Globus pallidus (tissue), 1 donor: ENCODE measurements around the gene DNAJB6.

ENCODE experiments used
- DNase-seq: peaks from one replicate; pipeline ENCODE4 v3.0.0-alpha.2; 2015; ENCODE audit warnings: low spot score

Gene DNAJB6

DNA sequence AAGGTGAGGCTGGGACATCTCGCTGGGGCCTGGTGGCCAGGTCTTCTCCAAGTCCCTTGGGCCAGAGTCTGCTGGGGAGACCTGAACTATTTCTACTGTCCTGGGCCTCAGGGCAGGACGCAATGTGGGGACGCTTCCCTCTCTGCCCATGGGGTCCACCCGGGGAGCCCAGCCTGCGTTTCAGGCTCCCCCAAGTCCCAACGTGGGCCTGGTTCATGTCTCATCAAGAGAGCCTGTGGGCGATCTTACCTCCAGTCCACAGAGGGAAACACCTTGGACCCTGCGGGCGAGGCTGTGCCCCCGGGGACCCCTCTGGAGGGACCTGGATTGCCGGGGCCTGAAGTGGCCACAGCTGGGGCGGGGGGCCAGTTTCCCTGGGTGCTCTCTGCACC is 91.7 kb downstream of the DNAJB6 start:
- no peak for DNase-seq

DNA sequence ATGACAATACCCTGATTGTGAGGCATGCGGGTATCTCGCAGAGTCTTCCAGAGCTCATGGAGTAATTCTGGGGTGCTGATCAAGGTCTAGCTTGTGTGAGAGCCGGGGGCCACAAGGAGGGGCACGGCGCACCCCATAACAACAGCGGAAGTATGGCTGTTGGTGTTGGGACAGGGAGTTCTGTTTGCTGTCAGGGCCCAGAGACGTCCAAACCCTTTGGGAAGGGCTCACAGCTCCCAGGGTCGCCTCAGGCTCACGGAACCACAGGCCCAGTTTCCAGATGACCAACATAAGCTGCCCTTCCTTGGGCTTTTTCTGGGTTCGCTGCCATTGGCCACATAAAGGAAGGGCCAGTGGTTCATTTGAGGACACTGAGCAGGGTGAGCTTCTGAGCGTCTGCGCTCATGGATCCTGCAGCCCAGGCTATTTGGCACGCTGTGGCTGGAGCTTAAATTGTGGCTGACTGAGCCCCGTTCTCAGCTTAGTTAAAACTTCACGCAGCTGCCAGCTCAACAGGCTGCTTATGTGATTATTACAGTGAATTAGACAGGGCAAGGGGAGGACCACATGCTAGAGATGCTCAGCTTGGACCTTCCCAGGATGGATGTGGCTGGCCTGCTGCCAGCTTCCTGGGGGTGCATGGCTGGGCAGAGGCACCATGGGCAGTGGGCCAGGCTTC is 92.3 kb downstream of the DNAJB6 start:
- no peak for DNase-seq

DNA sequence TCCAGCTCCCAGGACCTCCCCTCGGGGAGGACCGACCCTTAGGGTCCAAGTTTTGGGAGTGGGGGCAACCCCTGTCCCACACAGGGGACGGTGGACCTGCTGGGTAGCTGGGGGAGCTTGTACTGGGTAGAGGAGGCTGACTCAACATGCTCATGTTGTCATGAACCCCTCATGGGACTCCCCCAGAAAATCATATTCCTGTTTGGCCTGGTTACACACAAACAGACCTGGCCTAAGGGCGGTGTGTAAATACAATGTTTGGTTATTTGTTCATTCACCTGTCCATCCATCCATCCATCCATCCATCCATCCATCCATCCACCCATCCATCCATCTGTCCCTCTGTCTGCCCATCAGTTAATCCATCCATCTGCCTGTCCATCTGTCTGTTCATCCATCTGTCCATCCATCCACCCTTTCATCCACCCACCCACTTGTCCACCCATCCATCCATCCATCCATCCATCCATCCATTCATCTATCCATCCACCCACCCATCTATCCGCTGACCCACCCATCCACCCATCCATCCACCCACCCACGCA is 92.9 kb downstream of the DNAJB6 start:
- no peak for DNase-seq

DNA sequence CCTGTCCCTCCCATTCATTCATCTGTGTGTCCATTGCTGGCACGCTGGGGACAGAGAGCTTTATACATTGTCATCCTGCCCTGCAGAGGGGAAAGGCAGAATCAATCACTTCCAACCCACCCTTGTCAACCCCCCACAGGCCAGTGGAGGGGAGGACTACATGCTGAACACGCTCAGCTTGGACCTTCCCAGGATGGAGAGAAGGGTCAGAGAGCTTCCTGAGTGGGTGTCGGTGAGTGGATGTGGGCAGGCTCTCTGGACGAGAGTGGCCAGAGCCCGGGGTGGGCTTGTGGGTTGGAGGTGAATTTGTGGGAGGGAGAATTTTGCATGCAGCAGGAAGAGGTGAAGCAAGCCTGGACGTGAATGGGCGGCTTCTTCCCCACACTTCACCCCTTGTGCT is 93.9 kb downstream of the DNAJB6 start:
- DNase-seq = no peak

DNA sequence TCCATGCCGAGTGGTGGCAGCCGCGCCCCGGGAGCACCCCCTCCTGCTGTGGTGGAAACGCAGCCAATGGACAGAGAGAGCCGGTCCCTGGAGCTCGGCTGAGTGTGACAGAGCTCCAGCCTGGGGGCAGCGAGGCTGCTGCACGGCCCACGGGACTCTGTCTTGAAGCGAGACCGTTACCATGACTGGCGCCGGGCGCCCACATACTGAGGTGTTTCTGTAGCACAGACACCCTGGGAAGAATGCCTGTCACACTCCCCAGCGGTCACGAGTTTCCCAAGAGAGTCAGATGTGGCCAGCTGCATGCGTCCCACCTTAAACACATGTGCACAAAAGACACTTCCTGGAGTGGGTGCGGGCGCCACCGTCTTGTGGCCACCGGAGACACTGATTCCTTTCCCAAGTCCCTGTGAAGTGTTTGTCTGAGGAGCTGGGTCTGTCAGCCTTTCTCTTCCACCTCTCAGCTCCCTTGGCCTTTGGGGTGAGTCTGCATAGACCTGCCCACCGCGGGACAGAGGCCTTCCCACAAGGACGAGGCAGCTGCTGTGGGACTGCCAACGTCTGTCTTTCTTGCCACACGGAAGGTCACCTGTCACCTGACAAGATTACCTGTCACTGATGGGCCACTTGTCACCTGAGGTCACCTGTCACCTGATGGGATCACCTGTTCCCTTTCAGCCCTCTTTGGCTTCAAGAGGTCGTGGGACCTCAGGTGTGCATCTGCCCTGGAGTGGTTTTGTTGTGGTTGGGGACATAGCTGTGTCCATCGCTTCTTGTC is 94.6 kb downstream of the DNAJB6 start:
- DNase-seq = no peak

DNA sequence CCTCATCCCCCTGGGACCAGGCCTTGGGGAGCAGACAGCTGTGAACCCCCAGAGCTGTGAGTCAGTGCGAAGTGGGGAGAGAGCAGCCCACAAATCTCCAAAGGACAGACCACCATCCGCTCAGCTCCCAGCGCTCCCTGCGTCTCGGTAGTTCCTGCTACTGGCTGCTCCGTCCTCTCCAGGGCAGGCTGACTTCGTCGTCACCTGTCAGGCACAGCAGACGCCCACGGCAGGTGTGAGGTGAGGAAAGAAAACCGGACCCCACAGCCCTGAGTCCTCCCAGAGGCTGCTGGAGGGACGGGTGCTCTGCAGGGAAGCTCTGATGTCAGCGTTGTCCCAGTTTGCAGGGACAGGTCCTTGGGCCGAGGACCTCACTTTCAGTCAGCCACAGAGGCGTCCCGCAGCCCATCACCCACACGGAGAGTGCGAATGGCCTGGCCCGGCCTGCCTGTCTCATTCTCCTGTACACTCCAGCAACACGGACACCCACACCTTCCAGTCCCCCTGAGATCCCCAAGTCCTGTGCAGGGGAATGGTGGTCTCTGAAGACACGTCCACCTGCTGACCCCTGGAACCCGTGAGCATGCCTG is 95.2 kb downstream of the DNAJB6 start:
- DNase-seq = no peak

DNA sequence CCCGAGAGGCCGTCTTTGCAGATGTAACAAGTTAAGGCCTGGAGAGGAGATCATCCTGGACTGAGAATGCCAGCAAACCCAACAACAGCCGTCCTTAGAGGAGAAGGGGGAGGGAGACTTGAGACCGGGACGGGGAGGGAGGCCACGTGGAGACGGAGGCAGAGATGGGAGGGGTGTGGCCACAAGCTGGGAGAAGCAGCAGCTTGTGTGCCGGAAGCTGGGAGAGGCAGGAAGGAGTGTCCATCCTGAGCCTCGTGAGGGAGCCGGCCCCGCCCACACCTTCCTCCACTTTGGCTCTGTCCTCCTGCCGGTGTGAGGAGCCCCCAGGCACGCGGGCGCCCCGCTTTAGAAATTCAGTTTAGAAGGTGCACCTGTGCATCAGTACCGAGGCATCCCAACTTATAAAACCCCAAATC is 95.7 kb downstream of the DNAJB6 start:
- DNase-seq = no peak

DNA sequence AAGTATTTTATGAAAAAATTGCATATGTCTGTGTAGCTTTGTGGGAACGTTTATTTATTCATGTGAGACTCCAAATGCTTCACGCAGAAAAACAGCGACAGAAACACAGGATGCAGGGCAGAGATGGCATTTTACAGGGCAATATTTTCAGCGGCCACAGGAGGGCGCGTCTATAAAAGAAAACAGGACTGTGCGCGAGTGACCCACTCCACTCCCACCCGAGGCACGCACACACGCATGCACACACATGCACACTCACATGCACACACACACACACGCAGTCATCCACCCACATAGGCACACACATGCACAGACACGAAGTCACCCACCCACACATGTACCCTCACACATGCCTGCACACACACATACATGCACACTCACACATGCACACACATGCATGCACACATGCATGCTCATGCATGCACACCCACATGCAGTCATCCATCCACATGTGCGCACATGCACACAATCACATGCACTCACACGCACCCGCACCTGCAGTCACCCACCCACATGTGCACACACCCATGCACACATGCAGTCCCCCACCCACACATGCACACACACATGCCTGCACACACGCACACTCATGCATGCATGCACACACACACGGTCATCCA is 96.3 kb downstream of the DNAJB6 start:
- DNase-seq = peak; percentile 17

DNA sequence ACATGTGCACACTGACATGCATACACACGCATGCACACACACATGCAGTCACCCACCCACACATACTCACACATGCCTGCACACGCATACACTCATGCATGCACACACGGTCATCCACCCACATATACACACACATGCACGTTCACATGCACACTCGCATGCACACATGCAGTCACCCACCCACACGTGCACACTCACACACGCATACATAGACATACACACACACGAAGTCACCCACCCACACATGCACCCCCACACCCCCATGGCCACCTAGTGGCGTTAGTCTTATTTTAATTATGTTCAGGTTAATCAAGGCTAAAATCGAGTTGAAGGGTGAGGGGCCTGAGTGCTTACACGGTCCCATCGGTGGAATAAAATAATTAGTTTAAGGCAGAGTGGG is 96.8 kb downstream of the DNAJB6 start:
- no peak for DNase-seq

DNA sequence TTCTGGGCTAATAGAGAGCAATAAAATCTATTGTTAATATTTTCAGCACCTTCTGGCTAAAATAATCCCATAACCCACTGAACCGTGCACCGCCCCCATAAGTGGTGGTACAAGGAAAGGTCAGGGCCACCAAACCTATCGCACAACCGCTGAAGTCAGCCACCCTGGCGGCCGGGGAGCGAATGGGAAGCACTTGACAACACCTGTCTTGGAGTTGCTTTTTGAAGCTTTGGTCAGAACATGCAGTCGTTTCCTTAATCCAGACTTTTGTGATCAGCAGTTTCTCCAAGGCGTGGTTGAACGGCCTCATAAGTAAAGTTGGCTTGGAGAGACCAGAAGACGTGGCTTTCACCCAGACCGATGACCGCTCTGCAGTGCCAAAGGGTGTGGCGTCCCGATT is 97.4 kb downstream of the DNAJB6 start:
- DNase-seq = no peak

DNA sequence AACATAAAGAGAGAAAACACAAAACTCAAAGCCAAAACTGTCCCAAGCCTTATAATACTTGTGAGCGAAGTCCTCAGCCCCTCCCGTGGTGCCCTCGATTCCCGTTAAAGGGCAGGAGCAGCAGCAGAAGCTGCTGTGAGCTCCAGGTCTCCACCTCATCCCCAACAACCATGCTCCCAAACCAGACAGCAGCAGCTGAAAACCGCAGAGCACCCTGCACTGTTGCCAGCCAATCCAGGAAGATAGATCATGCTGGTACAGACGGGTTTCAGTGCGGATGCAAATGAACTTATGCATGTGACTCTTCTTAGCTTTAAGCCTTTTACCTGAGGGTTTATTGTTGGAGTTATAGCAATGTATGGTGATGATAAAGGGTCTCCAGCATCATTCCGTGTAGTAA is 97.9 kb downstream of the DNAJB6 start:
- no peak for DNase-seq

DNA sequence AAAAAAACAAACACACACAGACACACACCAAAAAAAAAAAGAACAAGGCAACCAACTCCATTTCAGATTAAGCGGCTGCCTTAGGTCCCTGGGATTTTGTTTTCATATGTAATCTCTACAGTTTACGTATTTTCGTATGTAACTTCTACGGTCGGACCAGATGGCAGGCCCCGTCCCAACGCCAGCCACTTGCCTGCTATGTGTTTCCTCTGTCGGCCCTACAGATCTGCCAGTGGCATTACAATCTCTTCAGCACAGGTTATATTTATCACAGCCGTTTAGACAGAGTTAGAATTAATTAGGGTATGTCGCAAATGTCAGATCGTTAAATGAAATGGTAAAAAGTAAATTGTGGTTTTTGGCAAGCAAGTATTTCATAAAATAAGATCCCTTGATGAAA is 99.3 kb downstream of the DNAJB6 start:
- DNase-seq = no peak

DNA sequence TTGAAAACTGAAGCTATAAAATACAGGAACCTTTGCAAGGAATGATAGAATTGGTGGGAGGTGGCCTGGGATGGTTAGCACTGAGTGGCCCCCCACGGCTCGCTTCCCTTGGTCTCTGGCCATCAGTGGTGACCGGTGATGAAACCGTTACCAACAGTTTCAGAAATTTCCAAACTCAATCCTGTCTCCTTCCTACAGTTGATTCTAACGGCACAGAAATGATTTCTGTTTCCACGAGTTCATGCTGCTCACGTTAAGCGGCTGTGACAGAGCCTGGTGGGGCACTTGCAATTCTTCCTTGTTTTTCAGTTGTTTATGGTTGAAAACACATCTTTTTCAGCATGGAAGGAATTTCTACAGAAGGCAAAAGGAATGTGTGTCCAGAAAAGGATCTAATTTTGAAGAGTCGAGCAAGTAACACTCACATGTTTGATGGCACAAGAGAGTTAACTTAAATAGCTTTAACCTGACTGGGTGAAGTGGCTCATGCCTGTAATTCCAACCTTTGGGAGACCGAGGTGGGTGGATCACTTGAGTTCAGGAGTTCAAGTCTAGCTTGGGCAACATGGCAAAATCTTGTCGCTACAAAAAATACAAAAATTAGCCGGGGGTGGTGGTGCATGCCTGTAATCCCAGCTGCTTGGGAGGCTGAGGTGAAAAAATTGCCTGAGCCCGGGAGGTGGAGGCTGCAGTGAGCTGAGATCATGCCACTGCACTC is 100.1 kb downstream of the DNAJB6 start:
- no peak for DNase-seq

DNA sequence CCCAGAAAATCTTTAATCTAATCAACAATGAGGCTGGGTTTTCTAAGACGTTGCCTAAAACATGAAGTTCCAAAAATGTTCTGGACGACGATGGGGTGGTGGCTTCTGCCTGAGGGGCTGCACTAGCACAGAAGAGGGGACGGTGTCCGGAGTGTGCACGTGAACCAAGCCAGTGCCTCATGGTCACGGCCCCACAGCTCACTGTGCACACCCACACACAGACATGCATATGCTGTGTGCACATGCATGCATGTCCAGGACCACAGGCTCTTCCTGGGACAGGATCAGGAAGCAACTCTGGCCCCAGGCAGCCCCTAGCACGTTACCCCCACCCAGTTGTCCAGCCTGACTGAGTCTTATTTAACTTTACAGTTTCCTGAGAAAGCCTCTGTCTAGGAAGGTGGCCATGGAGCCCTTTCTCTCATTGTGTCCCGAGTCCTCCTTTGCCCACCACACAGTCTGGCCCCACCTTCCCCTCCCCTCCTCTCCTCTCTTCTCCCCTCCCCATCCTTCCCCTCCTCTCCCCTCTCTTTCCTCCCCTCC is 100.8 kb downstream of the DNAJB6 start:
- no peak for DNase-seq

DNA sequence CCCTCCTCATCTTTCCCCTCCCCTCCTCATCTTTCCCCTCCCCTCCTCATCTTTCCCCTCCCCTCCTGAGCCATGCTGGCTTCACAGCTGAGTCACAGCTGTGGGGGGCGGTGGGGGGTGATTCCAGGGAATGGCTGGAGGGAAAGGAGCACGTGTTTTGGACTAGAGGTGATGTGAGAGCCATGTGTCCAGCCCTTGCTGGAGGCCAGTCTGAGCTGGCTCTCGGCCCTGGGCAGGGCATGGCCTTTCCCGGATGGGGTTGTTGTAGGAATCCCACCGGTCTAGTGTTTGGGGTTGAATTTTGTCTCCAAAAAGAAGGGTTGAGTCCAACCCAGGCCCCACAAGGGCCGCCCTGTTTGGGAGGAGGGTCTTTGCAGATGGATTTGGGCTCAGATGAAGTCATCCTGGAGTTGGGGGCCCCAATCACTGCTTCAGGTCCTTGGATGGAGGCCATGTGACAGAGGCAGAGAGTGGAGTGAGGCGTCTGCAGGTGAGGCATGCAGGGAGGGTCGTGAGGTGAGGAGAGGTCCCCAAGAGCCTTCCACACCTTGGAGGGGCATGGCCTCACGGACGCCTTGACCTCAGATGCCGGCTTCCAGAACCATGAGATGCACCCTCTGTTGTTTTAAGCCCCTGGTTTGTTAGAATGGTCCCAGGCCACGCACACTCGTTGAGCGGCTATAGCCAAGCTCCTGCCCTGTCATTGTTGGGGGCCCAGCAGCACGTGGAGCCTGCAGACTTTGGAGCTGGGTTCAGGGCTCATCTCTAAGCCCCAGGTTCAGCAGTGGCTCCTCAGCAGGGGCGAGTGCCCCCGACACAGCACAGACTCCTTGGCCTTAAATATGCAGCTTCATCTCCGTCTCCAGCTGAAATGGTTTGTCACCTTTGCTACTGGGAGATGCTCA is 101.6 kb downstream of the DNAJB6 start:
- DNase-seq = no peak

DNA sequence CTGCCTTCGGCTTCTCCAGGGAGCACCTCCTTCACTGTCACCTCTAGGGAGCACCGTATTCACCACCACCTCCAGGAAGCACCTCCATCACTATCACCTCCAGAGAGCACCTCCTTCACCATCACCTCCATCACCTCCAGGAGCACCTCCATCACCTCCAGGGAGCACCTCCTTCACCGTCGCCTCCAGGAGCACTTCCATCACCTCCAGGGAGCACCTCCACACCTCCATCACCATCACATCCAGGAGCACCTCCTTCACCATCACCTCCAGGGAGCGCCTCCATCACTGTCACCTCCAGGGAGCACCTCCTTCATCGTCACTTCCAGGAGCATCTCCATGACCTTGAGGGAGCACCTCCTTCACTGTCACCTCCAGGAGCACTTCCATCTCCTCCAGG is 102.3 kb downstream of the DNAJB6 start:
- no peak for DNase-seq

DNA sequence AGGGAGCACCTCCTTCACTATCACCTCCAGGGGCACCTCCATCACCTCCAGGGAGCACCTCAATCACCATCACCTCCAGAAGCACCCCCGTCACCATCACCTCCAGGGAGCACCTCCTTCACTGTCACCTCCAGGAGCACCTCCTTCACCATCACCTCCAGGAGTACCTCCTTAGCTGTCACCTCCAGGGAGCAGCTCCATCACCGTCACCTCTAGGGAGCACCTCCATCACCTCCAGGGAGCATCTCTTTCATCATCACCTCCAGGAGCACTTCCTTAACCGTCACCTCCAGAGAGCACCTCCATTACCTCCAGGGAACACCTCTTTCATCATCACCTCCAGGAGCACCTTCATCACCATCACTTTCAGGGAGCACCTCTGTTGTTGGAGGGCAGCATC is 103.0 kb downstream of the DNAJB6 start:
- no peak for DNase-seq

DNA sequence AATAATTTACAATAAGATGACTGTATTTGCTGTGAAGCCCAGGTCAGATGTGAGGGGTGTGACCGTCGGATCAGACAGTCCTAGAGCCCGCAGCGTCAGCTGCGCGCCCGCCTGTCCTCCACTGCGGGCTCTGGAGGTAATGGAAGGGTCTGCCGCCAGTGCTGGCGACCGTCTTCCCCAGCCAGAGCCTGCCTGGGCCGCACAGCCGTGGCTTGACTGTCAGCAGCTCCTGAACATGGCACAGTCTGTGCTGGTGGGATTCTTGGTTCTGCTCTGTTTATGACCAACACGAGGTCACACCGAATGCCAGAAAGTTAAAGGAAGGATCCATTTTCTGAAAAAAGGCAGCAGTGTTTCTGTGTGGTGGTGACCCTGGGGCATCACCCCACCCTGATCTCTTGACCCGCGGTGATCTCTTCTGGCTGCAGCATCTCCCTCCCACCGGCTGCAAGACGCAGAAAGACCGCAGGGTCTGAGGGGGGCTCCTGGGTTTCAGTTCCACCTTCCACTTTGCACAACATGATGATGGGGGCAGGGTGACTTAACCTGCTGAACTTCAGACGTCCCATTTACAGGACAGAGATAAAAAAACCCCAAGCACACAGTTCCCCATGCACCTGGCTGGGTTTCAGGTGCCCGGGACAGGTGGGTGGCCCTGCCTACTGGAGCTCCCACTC is 103.7 kb downstream of the DNAJB6 start:
- no peak for DNase-seq

DNA sequence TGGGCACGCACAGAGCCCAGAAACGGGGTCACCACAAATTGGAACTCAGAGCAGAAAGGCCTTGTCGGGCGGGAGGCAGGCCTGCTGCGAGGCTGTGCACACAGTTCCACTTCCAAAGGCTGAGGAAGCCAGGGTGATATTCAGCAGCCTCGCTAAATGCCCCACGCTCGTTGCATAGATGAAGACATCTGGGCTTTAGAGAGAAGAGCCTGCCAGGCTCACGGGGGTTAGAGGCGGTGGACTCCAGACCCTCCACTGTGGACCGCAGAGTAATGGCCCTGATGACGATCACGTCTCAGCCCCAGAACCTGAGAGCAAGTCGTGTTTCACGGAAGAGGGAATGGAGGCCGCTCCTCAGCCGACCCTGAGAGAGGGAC is 104.2 kb downstream of the DNAJB6 start:
- no peak for DNase-seq

DNA sequence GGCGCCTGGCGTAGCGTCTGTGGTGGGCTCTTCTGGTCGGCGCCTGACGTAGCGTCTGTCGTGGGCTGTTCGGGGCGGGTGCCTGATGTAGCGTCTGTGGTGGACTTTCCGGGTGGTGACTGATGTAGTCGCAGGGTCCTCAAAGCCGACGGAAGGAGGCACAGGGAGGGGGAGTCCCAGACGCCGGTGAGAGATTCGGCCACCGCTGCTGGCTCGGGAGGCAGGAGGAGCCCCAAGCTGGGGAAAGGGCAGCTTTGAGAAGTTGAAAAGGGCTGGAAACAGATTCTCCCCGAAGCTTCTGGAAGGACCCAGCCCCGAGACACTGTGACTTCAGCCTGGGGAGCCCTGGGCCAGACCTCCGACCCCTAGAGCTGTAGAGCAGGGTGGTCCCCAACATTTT is 105.7 kb downstream of the DNAJB6 start:
- no peak for DNase-seq
